B cell (primary cell): ENCODE data around the gene CD68. TPM values are rescaled to one million over a fixed set of nuclear protein-coding genes. Genes with fewer than 3 reads are reported as not detected.
A peak's percentile ranks its signal among the peaks of the same experiment; 100 is the strongest.

Experiments
- ATAC-seq: fragments of 200-7000 bp; cut with Tn5 transposase; one replicate; pipeline ENCODE4 v1.10.0; 2021; ENCODE audit warnings: low read depth, mild to moderate bottlenecking, moderate number of reproducible peaks, moderate library complexity
- CTCF ChIA-PET: fragments of 350-600 bp; sonication (Branson Sonifier 250); formaldehyde crosslinking; loops from one replicate; lab custom pipeline; 2021; ENCODE audit warnings: antibody characterized with exemption, inconsistent platforms; lab: Charles Lee
- POLR2A ChIA-PET: fragments of 350-600 bp; sonication (Branson Sonifier 250); formaldehyde crosslinking; loops from one replicate; lab custom pipeline; 2021; ENCODE audit warnings: antibody characterized with exemption; lab: Charles Lee
- DNase-seq: peaks from one replicate; pipeline ENCODE4 v3.0.0; 2013
- H2AFZ ChIP-seq: 2 replicates; pipeline ENCODE4 v1.6.1; 2012; ENCODE audit warnings: mild to moderate bottlenecking, low read depth, low read length; ENCODE audit not compliant: insufficient read depth, poor library complexity, severe bottlenecking
- H3K27ac ChIP-seq, 2 donors: 1 replicate in 1 of 2; 2 replicates in 1 of 2; pipeline ENCODE4 v1.5.1; 2012 to 2013; ENCODE audit warnings: low read length in 2 of 2, mild to moderate bottlenecking in 2 of 2, moderate library complexity in 1 of 2
- H3K27me3 ChIP-seq, 4 experiments: fragments of 200-600 bp in 1 of 4; sonication (generic) in 1 of 4; replicated peaks in 1 of 4; 1 replicate in 2 of 4; 2 replicates in 2 of 4; pipeline versions ENCODE4 v1.6.1 to v1.7.0; 2013 to 2016; ENCODE audit warnings: low read length in 3 of 4, mild to moderate bottlenecking in 2 of 4, mixed read lengths in 1 of 4, moderate library complexity in 1 of 4; ENCODE audit not compliant: insufficient read depth in 4 of 4, control insufficient read depth in 3 of 4; ENCODE audit errors: control extremely low read depth in 1 of 4
- H3K36me3 ChIP-seq, 2 experiments: replicated peaks in 1 of 2; 1 replicate in 1 of 2; 2 replicates in 1 of 2; pipeline versions ENCODE4 v1.6.1 to v1.7.1; 2013; ENCODE audit warnings: low read length in 1 of 2; ENCODE audit not compliant: insufficient read depth in 2 of 2, control insufficient read depth in 1 of 2; ENCODE audit errors: control extremely low read depth in 1 of 2, extremely low read depth in 1 of 2
- H3K4me1 ChIP-seq, 2 donors: fragments of 200-600 bp in 1 of 2; sonication (generic) in 1 of 2; 1 replicate in 1 of 2; 2 replicates in 1 of 2; pipeline versions ENCODE4 v1.5.1 to v1.6.1; 2013 to 2017; ENCODE audit warnings: low read length in 2 of 2; ENCODE audit not compliant: control insufficient read depth in 2 of 2, insufficient read depth in 2 of 2
- H3K4me2 ChIP-seq: replicated peaks from 2 replicates; pipeline ENCODE3; 2012; ENCODE audit warnings: mild to moderate bottlenecking, low read depth, low read length; ENCODE audit not compliant: poor library complexity, severe bottlenecking
- H3K4me3 ChIP-seq, 5 experiments: fragments of 200-600 bp in 1 of 5; sonication (generic) in 1 of 5; 1 replicate in 3 of 5; 2 replicates in 2 of 5; pipeline versions ENCODE4 v1.5.1 to v1.7.0; 2011 to 2016; ENCODE audit warnings: low read length in 4 of 5, mild to moderate bottlenecking in 4 of 5, low read depth in 2 of 5, control low read depth in 1 of 5, moderate library complexity in 1 of 5; ENCODE audit not compliant: insufficient read depth in 1 of 5; ENCODE audit errors: control extremely low read depth in 1 of 5, extremely low read depth in 1 of 5
- H3K79me2 ChIP-seq: fragments of 200-600 bp; sonication (generic); one replicate; pipeline ENCODE4 v1.6.0; 2016; ENCODE audit warnings: low read length; ENCODE audit not compliant: control insufficient read depth, insufficient read depth
- H3K9ac ChIP-seq: fragments of 200-600 bp; sonication (generic); 2 replicates; pipeline ENCODE4 v1.6.1; 2017; ENCODE audit warnings: mild to moderate bottlenecking, low read length, moderate library complexity
- H3K9me3 ChIP-seq, 3 donors: one replicate each; pipeline versions ENCODE4 v1.6.1 to v1.7.1; 2013; ENCODE audit warnings: low read length in 2 of 3; ENCODE audit not compliant: control insufficient read depth in 2 of 3, insufficient read depth in 1 of 3; ENCODE audit errors: control extremely low read depth in 1 of 3
- H4K20me1 ChIP-seq: 2 replicates; pipeline ENCODE4 v1.6.0; 2012; ENCODE audit warnings: mild to moderate bottlenecking, low read length; ENCODE audit not compliant: insufficient read depth, control insufficient read depth, poor library complexity, severe bottlenecking
- H3K27ac Mint-ChIP-seq: one replicate; pipeline ENCODE4 v1.8.0; 2021; ENCODE audit warnings: mixed read lengths
- H3K27me3 Mint-ChIP-seq: one replicate; pipeline ENCODE4 v1.8.0; 2021; ENCODE audit warnings: mixed read lengths
- H3K4me1 Mint-ChIP-seq: one replicate; pipeline ENCODE4 v1.8.0; 2021; ENCODE audit warnings: mixed read lengths
- H3K4me3 Mint-ChIP-seq: one replicate; pipeline ENCODE4 v1.8.0; 2021; ENCODE audit warnings: mixed read lengths
- H3K9me3 Mint-ChIP-seq: one replicate; pipeline ENCODE4 v1.8.0; 2022; ENCODE audit warnings: mixed read lengths; ENCODE audit not compliant: insufficient read depth
- EZH2 ChIP-seq: IDR thresholded peaks from 2 replicates; pipeline ENCODE4 v1.6.1; 2012; ENCODE audit warnings: borderline replicate concordance, low read depth, mild to moderate bottlenecking, moderate library complexity, low read length; ENCODE audit not compliant: insufficient read depth, poor library complexity, severe bottlenecking
- WGBS: methylation state at CpG from one replicate; pipeline ENCODE4 v1.1.5; 2013; ENCODE audit warnings: missing lambda C conversion rate; ENCODE audit not compliant: insufficient coverage; 5-methylcytosine and 5-hydroxymethylcytosine counted together
- intact Hi-C: fragments of 100-400 bp; cut with micrococcal nuclease; formaldehyde crosslinking; loops from one replicate; pipeline ENCODE4 v1.10.0; 2022
- polyA plus RNA-seq: library from polyadenylated mRNA; depleted of rRNA; stranded (reverse); fragments of >200 nt; gene quantifications from 2 replicates; pipeline ENCODE4 v1.2.3, GENCODE V29; 2012
- total RNA-seq, 2 donors: library from RNA; stranded (reverse); fragments of 120-200 nt in 1 of 2; gene quantifications; 1 replicate in 1 of 2; 2 replicates in 1 of 2; pipeline versions ENCODE4 v1.2.3 to v1.2.4, GENCODE V29; 2013 to 2022
- TF ChIP-seq, protein P1 (sequence below): fragments of 200-600 bp; IDR thresholded peaks from one replicate; pipeline ENCODE4 v1.8.0; 2022; ENCODE audit warnings: antibody characterized with exemption, mild to moderate bottlenecking

The CD68 gene
- total and polyA plus RNA-seq, 2 donors (not counting 1 experiment from before 2014, with no cell fraction given), result 3.9 to 12.9 TPM

DNA sequence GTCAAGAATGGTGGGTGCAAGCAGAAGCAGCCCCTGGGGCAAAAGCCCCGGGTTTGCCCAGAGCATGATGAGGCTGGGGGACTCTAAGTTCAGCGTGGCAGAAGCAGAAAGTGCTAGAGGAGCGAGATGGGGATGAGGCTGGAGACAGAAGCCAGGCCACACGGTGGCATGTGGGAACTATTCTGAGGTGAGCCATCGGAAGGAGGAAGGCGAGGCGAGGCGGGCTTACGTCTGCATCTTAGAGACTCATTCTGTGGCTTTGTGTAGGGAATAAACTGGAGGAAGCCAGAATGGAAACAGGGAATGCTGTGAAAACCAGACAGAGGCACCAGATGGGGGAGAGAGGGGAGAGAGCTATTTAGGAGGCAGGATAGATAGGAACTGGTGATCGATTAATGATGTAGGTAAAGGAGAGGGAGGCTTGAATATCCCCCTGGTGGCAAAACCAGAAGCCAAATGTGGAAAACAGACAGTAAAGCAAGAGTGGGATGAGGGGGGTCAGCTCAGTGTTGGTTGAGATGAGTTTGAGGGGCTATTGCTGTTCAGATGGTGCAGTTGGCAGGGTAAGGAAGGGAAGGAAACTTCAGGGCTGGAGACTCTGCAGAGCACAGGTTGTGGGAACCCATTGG is 24.0 kb upstream of the CD68 start:
- Histone ChIP-seq H3K36me3 (peaks cover 0 to 3% of the 10 kb centered on the region in 2 experiments), H3K4me2 (no peak overlapping the region), H4K20me1 (no peaks in the 10 kb centered on the region), H3K9me3 (no peaks in the 10 kb centered on the region), H3K4me1 (peaks cover 54 to 68% of the 10 kb centered on the region in 2 donors), H2AFZ (no peak overlapping the region), H3K27me3 (no peaks in the 10 kb centered on the region), H3K4me3 (no peak overlapping the region), H3K27ac (peak overlapping the region in 1 of 2 donors; percentile 3), H3K79me2 (peaks cover 14% of the 10 kb centered on the region), H3K9ac (no peak overlapping the region)
- DNase-seq (no peak), ATAC-seq (no peak)
- Mint-ChIP-seq H3K9me3 (no peaks in the 10 kb centered on the region), H3K4me3 (no peak overlapping the region), H3K27ac (peak overlapping the region; percentile 70), H3K4me1 (peaks cover 70% of the 10 kb centered on the region), H3K27me3 (no peaks in the 10 kb centered on the region)
- intact Hi-C loops, result no loop called here
- 90% methylated on average over 10 of the region's 10 CpGs for WGBS
- TF ChIP-seq EZH2, result no peak
- TF ChIP-seq, protein P1, sequence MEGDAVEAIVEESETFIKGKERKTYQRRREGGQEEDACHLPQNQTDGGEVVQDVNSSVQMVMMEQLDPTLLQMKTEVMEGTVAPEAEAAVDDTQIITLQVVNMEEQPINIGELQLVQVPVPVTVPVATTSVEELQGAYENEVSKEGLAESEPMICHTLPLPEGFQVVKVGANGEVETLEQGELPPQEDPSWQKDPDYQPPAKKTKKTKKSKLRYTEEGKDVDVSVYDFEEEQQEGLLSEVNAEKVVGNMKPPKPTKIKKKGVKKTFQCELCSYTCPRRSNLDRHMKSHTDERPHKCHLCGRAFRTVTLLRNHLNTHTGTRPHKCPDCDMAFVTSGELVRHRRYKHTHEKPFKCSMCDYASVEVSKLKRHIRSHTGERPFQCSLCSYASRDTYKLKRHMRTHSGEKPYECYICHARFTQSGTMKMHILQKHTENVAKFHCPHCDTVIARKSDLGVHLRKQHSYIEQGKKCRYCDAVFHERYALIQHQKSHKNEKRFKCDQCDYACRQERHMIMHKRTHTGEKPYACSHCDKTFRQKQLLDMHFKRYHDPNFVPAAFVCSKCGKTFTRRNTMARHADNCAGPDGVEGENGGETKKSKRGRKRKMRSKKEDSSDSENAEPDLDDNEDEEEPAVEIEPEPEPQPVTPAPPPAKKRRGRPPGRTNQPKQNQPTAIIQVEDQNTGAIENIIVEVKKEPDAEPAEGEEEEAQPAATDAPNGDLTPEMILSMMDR, result no peak
- CTCF ChIA-PET, result interaction anchor here (0.7 to 25.0 kb wide), 2 partner anchors 35 to 314 kb away, joined by 3 to 666 read pairs; no protein-coding TSS in a partner anchor
- POLR2A ChIA-PET, result interaction anchor here (0.6 kb wide), 1 partner anchor 10 kb away, joined by 4 read pairs; no protein-coding TSS in a partner anchor

DNA sequence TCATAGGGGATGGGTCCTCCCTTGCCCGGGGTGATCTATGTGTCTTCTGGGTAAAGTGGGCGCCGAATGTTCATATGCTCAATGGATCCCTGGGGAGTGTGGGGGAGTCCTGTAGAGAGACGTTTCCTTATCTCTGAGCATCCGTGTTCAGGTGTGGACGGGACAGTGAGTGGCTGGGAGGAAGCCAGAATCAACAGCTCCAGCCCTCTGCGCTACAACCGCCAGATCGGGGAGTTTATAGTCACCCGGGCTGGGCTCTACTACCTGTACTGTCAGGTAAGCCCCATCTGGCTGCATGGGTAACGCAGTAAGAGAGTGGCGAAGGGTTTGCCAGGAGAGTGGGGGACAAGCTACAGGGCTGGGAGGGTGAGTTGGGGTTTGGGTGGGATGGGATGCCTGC is 22.8 kb upstream of the CD68 start:
- ChIA-PET CTCF (interaction anchor here (1.4 to 25.0 kb wide), 3 partner anchors 9 to 37 kb away, joined by 4 to 666 read pairs (median 126); partner anchors contain the start of gene TNFSF12), POLR2A (no interaction called here)
- Histone ChIP-seq H3K9me3 (no peaks in the 10 kb centered on the region), H3K9ac (no peak overlapping the region), H3K4me3 (no peak overlapping the region), H2AFZ (no peak overlapping the region), H4K20me1 (no peaks in the 10 kb centered on the region), H3K79me2 (peaks cover 14% of the 10 kb centered on the region), H3K4me1 (peaks cover 55 to 68% of the 10 kb centered on the region in 2 donors), H3K36me3 (peaks cover 0 to 3% of the 10 kb centered on the region in 2 experiments), H3K27ac (peak overlapping the region in 1 of 2 donors; percentile 44), H3K4me2 (no peak overlapping the region), H3K27me3 (no peaks in the 10 kb centered on the region)
- intact Hi-C loops, result no loop called here
- no peak overlapping the region for H3K4me3 Mint-ChIP-seq
- H3K27me3 Mint-ChIP-seq, result no peaks in the 10 kb centered on the region
- peak overlapping the region; percentile 76 for H3K27ac Mint-ChIP-seq
- peaks cover 74% of the 10 kb centered on the region for H3K4me1 Mint-ChIP-seq
- no peak for ATAC-seq
- 96% methylated on average over 9 of the region's 12 CpGs for WGBS
- TF ChIP-seq, protein P1, result no peak
- TF ChIP-seq EZH2, result no peak
- no peak for DNase-seq
- H3K9me3 Mint-ChIP-seq, result no peaks in the 10 kb centered on the region
